ENCODE measurements around the gene ENOX1.

ENOX1 gene

GRCh38 chr13:43584751-43585150, 202.0 kb downstream of the ENOX1 start:
- DNase-seq, result no peak

DNA sequence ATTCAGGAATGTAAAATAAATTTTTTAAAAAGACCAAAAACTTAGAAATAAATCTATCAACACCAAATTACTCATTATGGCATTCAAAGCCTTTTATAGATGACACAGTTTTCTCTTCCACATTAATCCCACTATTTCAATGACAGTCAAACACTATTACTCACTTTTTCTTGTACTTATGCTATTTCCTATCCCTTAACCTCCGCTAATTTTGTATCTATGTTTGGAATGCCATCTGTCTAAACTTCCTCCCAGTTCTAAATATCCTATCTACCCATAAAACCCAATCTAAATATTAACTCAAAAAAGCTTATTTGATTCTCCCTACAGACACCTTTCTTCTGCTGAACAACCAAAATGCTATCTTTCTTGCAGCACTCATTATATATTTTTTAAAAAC, 203.5 kb downstream of the ENOX1 start:
- DNase-seq, result no peak

GRCh38 chr13:43580280-43580679, 206.5 kb downstream of the ENOX1 start:
- no peak for DNase-seq

GRCh38 chr13:43579321-43579720, 207.5 kb downstream of the ENOX1 start:
- DNase-seq, result no peak

- DNase-seq, result no peak
Observed at GRCh38 chr13:43574605-43575004, 212.2 kb downstream of the ENOX1 start.

GRCh38 chr13:43573802-43574514, 212.8 kb downstream of the ENOX1 start:
- no peak for DNase-seq

DNA sequence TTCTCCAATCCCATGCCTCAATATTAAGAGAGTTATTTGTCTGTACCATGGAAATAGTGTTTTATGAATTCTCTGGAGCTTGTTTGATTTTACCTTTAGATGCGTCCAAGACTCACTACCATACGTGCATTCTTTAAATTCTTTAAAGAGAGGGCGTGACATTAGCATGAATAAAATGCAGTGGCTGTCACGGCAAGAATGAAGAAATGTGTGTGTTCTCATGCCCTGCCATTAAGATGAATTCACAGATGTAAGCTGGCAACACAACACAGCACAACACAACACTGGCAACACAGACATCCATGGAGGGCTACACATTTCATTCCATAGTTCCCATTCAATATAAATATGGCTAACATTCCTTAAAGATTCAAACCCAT, 213.4 kb downstream of the ENOX1 start:
- no peak for DNase-seq

GRCh38 chr13:43572656-43573360, 214.0 kb downstream of the ENOX1 start:
- no peak for DNase-seq

DNA sequence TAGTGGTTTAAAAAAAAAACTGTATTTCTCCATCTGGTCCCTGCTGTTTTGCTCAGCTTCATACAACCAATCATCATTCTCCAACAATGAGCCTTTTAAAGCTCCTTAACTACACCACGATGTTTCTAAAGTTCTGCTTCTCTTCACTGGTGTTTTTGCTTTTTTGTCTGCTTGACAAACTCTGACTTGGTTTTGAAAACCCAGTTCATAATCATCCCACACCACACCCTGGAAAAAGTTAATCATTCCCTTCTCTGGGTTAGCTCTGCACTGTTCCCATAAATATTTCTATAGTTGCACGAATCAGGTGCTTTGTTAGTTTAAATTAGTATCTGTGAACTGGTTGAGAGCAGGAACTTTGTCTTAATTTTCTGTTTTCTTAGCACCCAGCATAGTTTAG, 217.1 kb downstream of the ENOX1 start:
- no peak for DNase-seq

DNA sequence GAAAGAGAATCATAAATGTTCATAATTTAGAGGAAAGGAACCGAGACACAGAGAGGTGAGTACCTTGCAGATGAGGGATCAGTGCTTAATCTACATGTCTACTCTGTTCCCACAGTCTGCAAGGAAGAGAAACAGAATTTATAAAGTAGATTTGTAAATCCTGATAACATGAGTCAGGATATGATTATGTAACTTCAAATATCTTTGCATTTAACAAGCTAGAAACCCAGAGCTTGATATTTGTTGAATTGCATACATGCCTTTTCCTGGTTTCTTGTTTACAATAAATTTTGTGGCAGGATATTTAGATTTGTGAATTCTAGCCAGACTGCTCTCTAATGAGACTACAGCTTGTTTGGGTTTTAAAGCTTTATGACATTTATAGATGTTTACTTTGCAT, 219.2 kb downstream of the ENOX1 start:
- no peak for DNase-seq

GRCh38 chr13:43564952-43565351, 221.8 kb downstream of the ENOX1 start:
- DNase-seq, result no peak

GRCh38 chr13:43561081-43561480, 225.7 kb downstream of the ENOX1 start:
- no peak for DNase-seq

DNA sequence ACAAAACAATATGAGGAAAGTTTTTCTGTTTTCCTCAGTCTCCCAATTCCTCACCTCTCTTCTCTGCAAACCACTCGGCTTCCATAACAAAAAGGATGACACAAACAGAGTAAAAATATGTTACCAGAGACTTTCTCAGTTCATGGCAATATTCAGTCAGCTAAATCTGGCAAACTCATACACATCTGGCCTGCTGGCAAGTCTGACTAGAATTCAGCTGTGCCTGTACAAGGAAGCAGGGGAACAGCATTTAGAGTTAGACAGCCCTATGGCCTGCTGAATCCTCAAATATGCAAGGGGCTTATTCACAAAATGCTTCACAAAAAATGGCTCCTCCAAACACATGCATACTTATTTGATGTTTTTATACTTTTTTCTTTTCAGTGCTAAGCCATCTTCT, 227.8 kb downstream of the ENOX1 start:
- no peak for DNase-seq

GRCh38 chr13:43558326-43558725, 228.4 kb downstream of the ENOX1 start:
- DNase-seq, result no peak

GRCh38 chr13:43555667-43556066, 231.1 kb downstream of the ENOX1 start:
- DNase-seq, result no peak

GRCh38 chr13:43551897-43552456, 234.8 kb downstream of the ENOX1 start:
- DNase-seq, result no peak

DNA sequence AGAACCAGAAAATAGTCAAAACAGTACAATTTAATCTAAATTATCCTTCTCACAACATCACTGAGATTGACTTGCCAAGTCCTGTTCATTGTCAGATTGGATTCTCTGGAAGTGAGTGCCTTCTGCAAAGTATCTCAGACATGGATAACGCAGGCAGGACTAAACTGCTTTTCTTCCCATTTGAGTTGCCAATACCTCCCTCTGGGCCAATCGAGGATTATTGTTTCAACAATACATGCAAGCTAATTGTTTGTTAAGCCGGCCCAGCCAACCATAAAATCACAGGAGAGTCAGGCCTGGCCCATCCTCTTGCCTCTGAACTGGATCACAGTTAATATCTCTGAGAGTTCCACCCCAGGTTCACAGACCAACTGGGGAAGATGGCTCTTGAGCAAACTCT, 240.0 kb downstream of the ENOX1 start:
- DNase-seq, result no peak

DNA sequence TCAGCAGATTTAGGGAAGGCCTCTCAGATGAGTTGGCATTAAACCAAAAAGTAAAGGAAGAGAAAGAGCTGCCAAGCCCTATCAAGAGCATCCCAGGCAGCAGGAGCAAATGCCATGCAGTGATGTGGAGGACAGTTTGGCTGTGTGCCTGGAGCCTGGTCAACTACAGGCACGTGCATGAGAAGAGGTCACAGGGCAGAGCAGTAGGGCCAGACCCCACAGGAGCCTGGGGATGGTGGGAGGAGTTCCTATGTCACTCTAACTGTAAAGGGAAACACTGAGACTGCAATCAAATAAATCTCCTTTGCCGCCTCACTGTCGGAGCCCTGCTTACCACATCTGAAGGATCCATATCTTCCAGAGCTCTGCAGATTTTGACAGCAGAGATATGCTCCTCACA, 240.5 kb downstream of the ENOX1 start:
- DNase-seq, result no peak

DNA sequence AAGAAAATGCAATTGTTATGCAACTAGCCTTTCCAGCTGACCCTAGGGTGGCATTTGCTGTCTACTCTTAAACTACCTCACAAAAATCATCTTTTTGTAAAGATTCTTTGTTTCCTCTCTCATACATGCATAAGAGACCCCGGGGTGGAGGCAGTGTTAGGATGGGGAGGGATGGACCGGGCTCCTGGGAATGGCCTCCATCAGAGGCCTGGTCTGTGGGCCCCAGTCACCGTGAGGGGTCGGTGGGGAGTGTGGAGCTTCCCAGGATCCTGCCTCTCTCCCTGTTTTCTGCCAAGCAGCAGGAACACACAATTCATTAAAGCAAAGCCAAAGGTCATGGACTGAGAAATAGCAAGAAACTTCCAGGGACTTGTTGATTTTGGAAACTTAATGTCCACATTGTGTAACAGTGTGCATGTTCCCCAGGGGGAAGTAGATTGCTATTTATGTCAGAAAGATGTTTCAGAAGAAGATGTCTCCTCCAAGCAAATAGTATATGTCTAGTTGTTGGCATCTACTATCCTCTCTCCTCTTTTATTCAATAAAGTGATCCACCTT, 241.4 kb downstream of the ENOX1 start:
- DNase-seq, result no peak

GRCh38 chr13:43544631-43545030, 242.1 kb downstream of the ENOX1 start:
- DNase-seq, result no peak

DNA sequence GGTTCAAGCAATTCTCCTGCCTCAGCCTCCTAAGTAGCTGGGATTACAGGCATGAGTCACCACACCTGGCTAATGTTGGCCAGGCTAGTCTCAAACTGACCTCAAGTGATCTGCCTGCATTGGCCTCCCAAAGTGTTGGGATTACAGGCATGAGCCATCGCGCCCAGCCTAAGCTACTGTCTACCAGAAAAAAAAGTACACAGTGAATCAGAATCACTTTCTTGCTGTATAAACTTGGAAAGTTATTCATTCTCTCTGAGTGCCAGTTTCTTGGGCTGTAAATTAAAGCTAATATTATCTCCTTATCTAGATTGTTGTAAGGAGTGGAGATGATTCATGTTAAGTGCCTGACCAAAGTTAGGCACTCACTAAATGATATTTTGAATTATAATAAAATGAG, 242.8 kb downstream of the ENOX1 start:
- no peak for DNase-seq

DNA sequence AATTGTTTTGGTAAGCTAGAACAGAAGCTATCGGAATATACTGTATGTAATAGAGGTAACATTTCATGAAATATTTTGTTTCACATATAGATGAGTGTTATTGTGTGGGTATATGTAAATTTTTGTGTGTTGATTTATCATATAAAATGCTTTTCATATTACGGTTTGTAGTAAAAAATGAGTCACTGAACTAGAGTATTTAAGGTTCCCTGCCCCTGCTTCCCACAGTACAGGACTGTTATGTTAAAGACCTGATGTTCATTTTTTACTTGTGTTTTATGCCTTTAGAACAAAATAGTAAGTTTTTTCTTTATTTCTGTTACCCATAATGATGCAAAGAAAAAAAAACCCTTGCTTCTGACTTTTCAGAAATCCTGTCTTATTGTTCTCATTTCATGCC, 243.4 kb downstream of the ENOX1 start:
- DNase-seq, result no peak

GRCh38 chr13:43537124-43537523, 249.6 kb downstream of the ENOX1 start:
- DNase-seq, result no peak

- DNase-seq, result no peak
Observed at GRCh38 chr13:43529796-43530195, 257.0 kb downstream of the ENOX1 start.
